ENCODE data around the gene FARSA.

GRCh38 chr19:12886651-12886968, 46.9 kb downstream of the FARSA start:
- TF ChIP-seq GATA2 (IDR thresholded peaks at IDR 0.05; ENCODE audit: low read depth, low read length) (no peak), GATA3 (IDR thresholded peaks at IDR 0.05; ENCODE audit: low read depth, low read length) (no peak)

All from SH-SY5Y (cell line).